Measurements from ENCODE around the gene SMIM41. TPM values are rescaled to one million over a fixed set of nuclear protein-coding genes. Genes with fewer than 3 reads are reported as not detected.

Gene SMIM41
- total and polyA plus RNA-seq, 12 donors = 0.19 to 0.52 (median 0.27) TPM; not detected in 8

DNA sequence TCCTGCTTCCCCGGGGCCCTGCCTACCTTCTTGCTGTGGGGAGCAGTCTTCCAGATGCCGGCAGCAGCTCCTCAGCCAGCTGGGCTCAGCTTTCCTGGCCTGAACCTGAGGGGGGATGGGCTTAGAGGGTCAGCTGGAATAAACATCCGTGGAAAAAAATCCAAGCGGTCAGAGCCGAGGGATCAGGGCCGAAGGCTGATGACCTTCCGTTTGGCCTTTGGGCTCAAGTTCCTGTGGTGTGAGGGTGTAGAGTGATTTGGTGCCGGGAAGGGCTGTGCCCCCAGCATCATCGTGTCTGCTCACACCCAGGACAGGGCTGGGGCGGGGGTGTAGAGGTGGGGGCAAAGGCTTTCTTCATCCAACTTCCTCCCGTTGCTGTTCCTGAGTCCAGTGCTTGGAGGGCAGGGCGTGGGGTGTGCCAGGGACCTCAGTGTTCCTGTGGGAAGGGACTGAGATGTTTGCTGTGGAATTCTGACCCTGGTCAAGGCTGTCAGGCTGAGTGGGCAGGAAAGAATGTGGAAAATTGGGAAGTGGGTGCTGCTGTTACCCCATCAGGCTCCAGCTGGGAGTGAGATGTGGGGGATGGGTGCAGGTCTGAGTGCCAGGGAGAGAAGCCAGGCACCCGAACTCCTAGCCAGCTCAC is 2.6 kb downstream of the SMIM41 start:
- intact Hi-C loops (cut with DNase I) = loop anchor here in 5 of 10 donors (2.0 to 5.0 kb wide), 5 partner anchors 40 to 80 kb away; no protein-coding TSS in a partner anchor
- WGBS, 2 donors = 35 to 51% methylated on average over 13 of the region's 13 CpGs
- DNase-seq = peak; percentile 62 to 80
- TF ChIP-seq, protein P1, sequence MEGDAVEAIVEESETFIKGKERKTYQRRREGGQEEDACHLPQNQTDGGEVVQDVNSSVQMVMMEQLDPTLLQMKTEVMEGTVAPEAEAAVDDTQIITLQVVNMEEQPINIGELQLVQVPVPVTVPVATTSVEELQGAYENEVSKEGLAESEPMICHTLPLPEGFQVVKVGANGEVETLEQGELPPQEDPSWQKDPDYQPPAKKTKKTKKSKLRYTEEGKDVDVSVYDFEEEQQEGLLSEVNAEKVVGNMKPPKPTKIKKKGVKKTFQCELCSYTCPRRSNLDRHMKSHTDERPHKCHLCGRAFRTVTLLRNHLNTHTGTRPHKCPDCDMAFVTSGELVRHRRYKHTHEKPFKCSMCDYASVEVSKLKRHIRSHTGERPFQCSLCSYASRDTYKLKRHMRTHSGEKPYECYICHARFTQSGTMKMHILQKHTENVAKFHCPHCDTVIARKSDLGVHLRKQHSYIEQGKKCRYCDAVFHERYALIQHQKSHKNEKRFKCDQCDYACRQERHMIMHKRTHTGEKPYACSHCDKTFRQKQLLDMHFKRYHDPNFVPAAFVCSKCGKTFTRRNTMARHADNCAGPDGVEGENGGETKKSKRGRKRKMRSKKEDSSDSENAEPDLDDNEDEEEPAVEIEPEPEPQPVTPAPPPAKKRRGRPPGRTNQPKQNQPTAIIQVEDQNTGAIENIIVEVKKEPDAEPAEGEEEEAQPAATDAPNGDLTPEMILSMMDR (IDR thresholded peaks at IDR 0.05) = no peak
- Histone ChIP-seq H3K9me3 (no peaks in the 10 kb centered on the region), H3K36me3 (peaks cover 0 to 25% (median 8%) of the 10 kb centered on the region in 9 donors), H3K4me3 (peak overlapping the region in 5 of 10 donors; percentile 4 to 46 (median 39)), H3K4me1 (peaks cover 14 to 38% (median 34%) of the 10 kb centered on the region in 9 donors), H3K27ac (peak overlapping the region; percentile 33 to 86 (median 72)), H3K27me3 (peaks cover 0 to 8% (median 0%) of the 10 kb centered on the region in 7 donors)
- peak; percentile 51 to 75 (median 67) for ATAC-seq

DNA sequence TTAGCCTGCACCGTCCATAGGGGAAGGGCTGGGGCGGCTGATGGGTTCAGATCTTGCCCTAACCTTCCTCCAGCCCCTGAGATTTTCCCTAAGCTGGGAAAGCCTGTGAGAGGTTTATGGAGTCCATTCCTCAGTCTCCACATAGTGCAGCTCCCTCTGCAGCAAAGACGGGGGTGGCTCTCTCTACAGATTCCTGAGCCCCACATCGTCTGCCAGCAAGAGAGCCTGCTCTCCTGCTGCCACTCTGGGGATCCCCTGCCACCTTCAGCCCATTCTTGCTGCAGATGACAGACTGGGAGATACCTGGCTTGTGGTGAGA is 3.1 kb downstream of the SMIM41 start:
- Histone ChIP-seq H3K4me3 (no peak overlapping the region), H3K27me3 (peaks cover 0 to 12% (median 0%) of the 10 kb centered on the region in 7 donors), H3K36me3 (peaks cover 0 to 20% (median 3%) of the 10 kb centered on the region in 9 donors), H3K9me3 (no peaks in the 10 kb centered on the region), H3K4me1 (peaks cover 14 to 38% (median 34%) of the 10 kb centered on the region in 9 donors), H3K27ac (peak overlapping the region; percentile 25 to 86 (median 72))
- intact Hi-C loops (cut with DNase I) = loop anchor here in 5 of 10 donors (2.0 to 5.0 kb wide), 5 partner anchors 40 to 80 kb away; no protein-coding TSS in a partner anchor
- 61 to 73% methylated on average over 4 of the region's 4 CpGs for WGBS, 2 donors
- TF ChIP-seq, protein P1 (IDR thresholded peaks at IDR 0.05) = no peak
- DNase-seq (no peak), ATAC-seq (peak in 2 of 8 donors; percentile 5 to 16)

DNA sequence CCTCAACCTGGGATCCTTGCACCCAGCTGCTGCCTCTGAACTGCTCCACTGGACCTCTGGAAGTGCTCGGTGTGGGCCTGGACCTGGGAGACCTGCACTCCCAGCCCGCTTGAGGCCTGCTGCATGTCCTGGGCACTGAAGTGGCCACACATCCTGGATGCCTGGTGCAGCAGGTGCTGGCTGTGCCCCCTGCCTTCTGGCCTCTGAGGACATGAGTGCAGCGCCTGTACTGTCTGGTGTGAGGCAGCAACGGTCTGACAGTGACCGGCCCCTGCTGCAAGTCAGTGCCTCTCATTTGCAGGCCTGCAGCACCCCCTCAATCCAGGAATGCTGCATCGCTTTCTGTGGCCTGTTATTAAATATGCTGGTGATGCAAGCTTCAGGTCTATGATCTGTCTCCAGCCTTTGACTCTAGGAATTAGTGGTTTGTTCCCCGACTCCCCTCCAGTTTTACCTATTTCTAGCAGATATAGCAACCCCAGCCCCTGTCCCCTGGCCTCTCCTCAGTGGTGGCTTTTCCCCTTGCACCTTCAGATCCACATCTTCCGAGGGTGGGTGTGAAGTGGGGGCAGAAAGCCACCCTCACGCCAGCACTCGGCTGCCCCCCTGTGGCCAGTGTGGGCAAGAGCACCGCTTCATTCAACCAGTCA is 3.6 kb downstream of the SMIM41 start:
- Histone ChIP-seq H3K27ac (peak overlapping the region in 9 of 10 donors; percentile 25 to 86 (median 74)), H3K9me3 (no peaks in the 10 kb centered on the region), H3K4me1 (peaks cover 14 to 38% (median 34%) of the 10 kb centered on the region in 9 donors), H3K36me3 (peaks cover 0 to 16% (median 0%) of the 10 kb centered on the region in 9 donors), H3K4me3 (no peak overlapping the region), H3K27me3 (peaks cover 0 to 16% (median 0%) of the 10 kb centered on the region in 7 donors)
- ATAC-seq (peak; percentile 25 to 70 (median 50)), DNase-seq (peak; percentile 68 to 72)
- intact Hi-C loops (cut with DNase I) = loop anchor here in 9 of 10 donors (1.0 to 5.0 kb wide), 7 partner anchors 39 to 81 kb away; no protein-coding TSS in a partner anchor
- WGBS, 2 donors = 37% methylated on average over 11 of the region's 11 CpGs
- TF ChIP-seq, protein P1 (IDR thresholded peaks at IDR 0.05) = peak; percentile 92 to 99 (median 97)

DNA sequence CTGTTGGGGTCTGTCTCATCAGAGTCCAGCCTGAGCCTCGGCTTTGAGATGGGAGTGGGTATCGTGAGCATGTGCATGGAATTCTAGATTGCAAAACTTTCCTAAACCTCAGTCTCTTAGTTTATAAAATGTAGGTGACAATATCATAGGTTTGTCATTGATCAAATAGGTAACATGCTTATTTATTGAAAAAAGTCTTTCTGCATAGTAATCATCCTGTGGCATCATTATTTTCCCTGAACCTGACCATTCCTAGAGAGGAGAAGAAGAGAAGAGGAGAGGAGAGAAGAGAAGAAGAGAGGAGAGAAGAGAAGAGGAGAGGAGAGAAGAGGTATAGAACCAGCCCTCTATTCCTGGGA is 4.1 kb downstream of the SMIM41 start:
- Histone ChIP-seq H3K36me3 (peaks cover 0 to 11% (median 0%) of the 10 kb centered on the region in 9 donors), H3K27me3 (peaks cover 0 to 21% (median 4%) of the 10 kb centered on the region in 7 donors), H3K4me3 (no peak overlapping the region), H3K9me3 (no peaks in the 10 kb centered on the region), H3K4me1 (peaks cover 14 to 38% (median 34%) of the 10 kb centered on the region in 9 donors), H3K27ac (peak overlapping the region in 1 of 10 donors; percentile 78)
- no peak for DNase-seq
- intact Hi-C loops (cut with DNase I) = loop anchor here in 9 of 10 donors (1.0 to 5.0 kb wide), 7 partner anchors 39 to 81 kb away; no protein-coding TSS in a partner anchor
- TF ChIP-seq, protein P1 (IDR thresholded peaks at IDR 0.05) = peak in 2 of 9 donors; percentile 2 to 33
- WGBS, 2 donors = 5% methylated on average over 2 of the region's 2 CpGs
- no peak for ATAC-seq
